Measurements from ENCODE around the gene EXOC6.

Gene EXOC6

DNA sequence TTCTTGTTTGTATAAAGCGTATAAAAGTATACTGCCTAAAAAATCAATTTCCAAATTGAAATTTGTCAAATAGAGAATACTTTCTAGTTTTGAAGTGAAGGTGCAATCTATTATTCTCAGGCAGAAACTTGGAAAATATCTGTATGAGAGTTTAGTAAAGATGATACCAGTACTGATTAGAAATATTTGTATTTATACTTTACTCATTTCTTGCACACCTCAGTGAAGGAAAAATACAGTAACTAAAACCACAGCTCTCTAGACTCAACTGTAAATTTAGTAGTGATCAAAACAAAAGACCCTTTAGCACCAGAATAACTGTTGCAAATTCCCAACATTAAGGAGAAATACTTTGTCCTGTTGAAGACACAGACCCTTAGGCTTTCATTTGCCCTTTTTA lies 140.9 kb downstream of the EXOC6 start (continued):
- TF ChIP-seq ZNF335 (tag by site-specific recombination; conservative IDR thresholded peaks at IDR 0.05) (no peak), ZNF521 (tag by site-specific recombination; IDR thresholded peaks at IDR 0.05) (no peak), ZNF292 (tag by site-specific recombination; IDR thresholded peaks at IDR 0.05; ENCODE audit: borderline replicate concordance, low read depth) (no peak)

DNA sequence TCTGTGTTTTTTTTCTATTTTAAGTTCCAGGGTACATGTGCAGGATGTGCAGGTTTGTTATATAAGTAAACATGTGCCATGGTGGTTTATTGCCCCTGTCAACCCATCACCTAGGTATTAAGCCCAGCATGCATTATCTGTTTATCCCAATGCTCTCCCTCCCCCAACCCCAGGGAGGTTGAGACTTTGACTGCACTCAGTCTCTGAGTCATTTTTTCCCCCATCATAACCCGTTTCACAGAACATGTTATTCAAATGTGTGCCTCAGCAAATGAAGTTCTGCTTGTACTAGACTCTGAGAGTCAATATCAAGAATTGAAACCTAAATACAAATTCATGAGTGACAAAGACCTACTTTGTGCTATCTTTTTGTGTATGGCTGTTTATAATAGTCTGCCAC lies 142.3 kb downstream of the EXOC6 start:
- H3K4me3 ChIP-seq (ENCODE audit: low read depth, low read length) = no peak overlapping the region
- TF ChIP-seq ZNF24 (tag by site-specific recombination; IDR thresholded peaks at IDR 0.05) (0 out of 2 replicates have a peak, but pooled peaks have one; percentile 35), GLIS2 (tag by site-specific recombination; IDR thresholded peaks at IDR 0.05) (no peak), ZNF830 (tag by site-specific recombination; IDR thresholded peaks at IDR 0.05; ENCODE audit: low read depth) (no peak), ZNF324 (tag by site-specific recombination; IDR thresholded peaks at IDR 0.05) (no peak), GLI2 (tag by site-specific recombination; IDR thresholded peaks at IDR 0.05; ENCODE audit: borderline replicate concordance, low read depth) (no peak), ZNF785 (tag by site-specific recombination; IDR thresholded peaks at IDR 0.05) (no peak), ZBTB21 (tag by site-specific recombination; IDR thresholded peaks at IDR 0.05) (no peak), ZNF514 (tag by site-specific recombination; IDR thresholded peaks at IDR 0.05) (no peak), ZNF560 (tag by site-specific recombination; IDR thresholded peaks at IDR 0.05; ENCODE audit: borderline replicate concordance) (no peak), SP3 (tag by site-specific recombination; IDR thresholded peaks at IDR 0.05) (no peak), ZSCAN30 (tag by site-specific recombination; IDR thresholded peaks at IDR 0.05) (no peak), ZNF776 (tag by site-specific recombination; IDR thresholded peaks at IDR 0.05; ENCODE audit: borderline replicate concordance) (no peak), ZSCAN16 (tag by site-specific recombination; IDR thresholded peaks at IDR 0.05) (no peak), ZNF184 (tag by site-specific recombination; IDR thresholded peaks at IDR 0.05) (no peak), WT1 (tag by site-specific recombination; IDR thresholded peaks at IDR 0.05) (no peak), ZNF138 (tag by site-specific recombination; IDR thresholded peaks at IDR 0.05; ENCODE audit: borderline replicate concordance) (no peak), ZBTB8A (tag by site-specific recombination; IDR thresholded peaks at IDR 0.05) (no peak), ZNF10 (tag by site-specific recombination; IDR thresholded peaks at IDR 0.05) (no peak), ZIC2 (tag by site-specific recombination; IDR thresholded peaks at IDR 0.05) (peak; percentile 66), ZNF132 (tag by site-specific recombination; IDR thresholded peaks at IDR 0.05; ENCODE audit: borderline replicate concordance) (no peak), ZNF350 (tag by site-specific recombination; IDR thresholded peaks at IDR 0.05) (no peak)
- TF ChIP-seq, protein P1, sequence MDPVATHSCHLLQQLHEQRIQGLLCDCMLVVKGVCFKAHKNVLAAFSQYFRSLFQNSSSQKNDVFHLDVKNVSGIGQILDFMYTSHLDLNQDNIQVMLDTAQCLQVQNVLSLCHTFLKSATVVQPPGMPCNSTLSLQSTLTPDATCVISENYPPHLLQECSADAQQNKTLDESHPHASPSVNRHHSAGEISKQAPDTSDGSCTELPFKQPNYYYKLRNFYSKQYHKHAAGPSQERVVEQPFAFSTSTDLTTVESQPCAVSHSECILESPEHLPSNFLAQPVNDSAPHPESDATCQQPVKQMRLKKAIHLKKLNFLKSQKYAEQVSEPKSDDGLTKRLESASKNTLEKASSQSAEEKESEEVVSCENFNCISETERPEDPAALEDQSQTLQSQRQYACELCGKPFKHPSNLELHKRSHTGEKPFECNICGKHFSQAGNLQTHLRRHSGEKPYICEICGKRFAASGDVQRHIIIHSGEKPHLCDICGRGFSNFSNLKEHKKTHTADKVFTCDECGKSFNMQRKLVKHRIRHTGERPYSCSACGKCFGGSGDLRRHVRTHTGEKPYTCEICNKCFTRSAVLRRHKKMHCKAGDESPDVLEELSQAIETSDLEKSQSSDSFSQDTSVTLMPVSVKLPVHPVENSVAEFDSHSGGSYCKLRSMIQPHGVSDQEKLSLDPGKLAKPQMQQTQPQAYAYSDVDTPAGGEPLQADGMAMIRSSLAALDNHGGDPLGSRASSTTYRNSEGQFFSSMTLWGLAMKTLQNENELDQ (tag by site-specific recombination; IDR thresholded peaks at IDR 0.05; ENCODE audit: low read depth) = no peak
- TF ChIP-seq, protein P2, sequence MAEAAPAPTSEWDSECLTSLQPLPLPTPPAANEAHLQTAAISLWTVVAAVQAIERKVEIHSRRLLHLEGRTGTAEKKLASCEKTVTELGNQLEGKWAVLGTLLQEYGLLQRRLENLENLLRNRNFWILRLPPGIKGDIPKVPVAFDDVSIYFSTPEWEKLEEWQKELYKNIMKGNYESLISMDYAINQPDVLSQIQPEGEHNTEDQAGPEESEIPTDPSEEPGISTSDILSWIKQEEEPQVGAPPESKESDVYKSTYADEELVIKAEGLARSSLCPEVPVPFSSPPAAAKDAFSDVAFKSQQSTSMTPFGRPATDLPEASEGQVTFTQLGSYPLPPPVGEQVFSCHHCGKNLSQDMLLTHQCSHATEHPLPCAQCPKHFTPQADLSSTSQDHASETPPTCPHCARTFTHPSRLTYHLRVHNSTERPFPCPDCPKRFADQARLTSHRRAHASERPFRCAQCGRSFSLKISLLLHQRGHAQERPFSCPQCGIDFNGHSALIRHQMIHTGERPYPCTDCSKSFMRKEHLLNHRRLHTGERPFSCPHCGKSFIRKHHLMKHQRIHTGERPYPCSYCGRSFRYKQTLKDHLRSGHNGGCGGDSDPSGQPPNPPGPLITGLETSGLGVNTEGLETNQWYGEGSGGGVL (tag by site-specific recombination; IDR thresholded peaks at IDR 0.05) = 0 out of 2 replicates have a peak, but pooled peaks have one; percentile 34
- POLR2A ChIA-PET = no interaction called here
- CTCF ChIA-PET = no interaction called here
- H3K9me3 ChIP-seq (ENCODE audit: control insufficient read depth, insufficient read depth, low read depth, low read length) = no peaks in the 10 kb centered on the region
- H3K27ac ChIP-seq (ENCODE audit: extremely low read depth, low read depth, low read length) = no peak overlapping the region
- H3K4me1 ChIP-seq (ENCODE audit: control insufficient read depth, insufficient read depth, low read length) = peaks cover 3% of the 10 kb centered on the region; the same call in 1 of the 2 replicates
- no peaks in the 10 kb centered on the region for H3K36me3 ChIP-seq (ENCODE audit: control insufficient read depth in 2 of 2, insufficient read depth in 1 of 2, low read length in 2 of 2)

Measured in HEK293 (cell line).